COR-L47 (cell line): ENCODE results near the gene POLD1.

Source experiments
- DNase-seq: peaks from one replicate; lab custom pipeline; 2025; lab: John Stamatoyannopoulos, UW

Gene POLD1

DNA sequence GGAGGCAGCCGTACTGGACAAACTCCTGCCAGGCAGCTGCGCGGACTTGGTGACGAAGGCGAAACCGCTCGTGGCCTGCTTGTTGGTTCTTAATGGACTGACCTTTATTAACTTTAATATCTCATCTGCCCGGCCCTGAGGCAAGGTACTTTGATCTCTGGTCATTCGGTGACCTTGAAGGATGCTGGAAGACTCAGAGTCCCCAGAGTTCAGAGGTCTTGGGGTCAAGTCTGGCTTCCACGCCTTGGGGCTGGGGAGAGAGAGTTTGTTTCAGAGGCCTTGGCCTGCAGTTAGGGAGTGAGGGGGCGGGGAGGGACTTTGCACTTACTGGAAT is 82.5 kb downstream of the POLD1 start:
- no peak for DNase-seq

DNA sequence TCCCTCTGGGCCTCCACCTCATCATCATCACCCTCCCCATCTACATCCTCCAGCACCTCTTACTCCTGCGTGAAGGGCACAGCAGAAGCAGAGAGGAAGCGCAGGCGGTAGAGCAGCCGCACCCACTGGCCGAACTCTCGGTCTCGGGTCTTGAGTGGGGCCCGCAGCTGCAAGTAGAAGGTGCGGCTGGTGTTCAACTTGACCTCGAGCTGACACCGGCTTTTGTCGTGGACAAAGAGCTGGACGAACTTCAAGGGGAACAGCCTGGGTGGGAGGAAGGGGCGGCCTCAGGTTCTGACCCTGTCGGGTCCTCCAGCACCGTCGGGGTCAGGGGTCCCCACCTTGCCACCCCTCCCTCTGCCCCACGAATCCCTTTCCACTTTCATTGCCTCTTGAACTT is 83.4 kb downstream of the POLD1 start:
- DNase-seq, result no peak
